ENCODE measurements around the gene S100A7. TPM values are rescaled to one million over a fixed set of nuclear protein-coding genes. Genes with fewer than 3 reads are reported as not detected.

Gene S100A7
- total and polyA plus RNA-seq, 2 of the 8 experiments (the other 6 are each of a cell fraction or from before 2014, with no cell fraction given) = not detected

GRCh38 chr1:153420306-153420705, 40.1 kb downstream of the S100A7 start (continued):
- TF ChIP-seq CHD7 (IDR thresholded peaks at IDR 0.05; ENCODE audit: insufficient replicate concordance, low read length) = no peak
- no peak for TF ChIP-seq EZH2 (IDR thresholded peaks at IDR 0.05; ENCODE audit: low read depth, low read length, severe bottlenecking)
- no peak for TF ChIP-seq RNF2 (IDR thresholded peaks at IDR 0.05; ENCODE audit: borderline replicate concordance, low read depth, low read length, missing control alignments, poor library complexity, severe bottlenecking)
- no peak for TF ChIP-seq SP1 (IDR thresholded peaks at IDR 0.05; ENCODE audit: low read depth, low read length)
- TF ChIP-seq CREB1 (IDR thresholded peaks at IDR 0.05) = no peak
- TF ChIP-seq HDAC6 (IDR thresholded peaks at IDR 0.05; ENCODE audit: low read depth, low read length) = no peak
- no peak for TF ChIP-seq USF2 (IDR thresholded peaks at IDR 0.05; ENCODE audit: low read length)
- TF ChIP-seq HDAC2 (IDR thresholded peaks at IDR 0.05; ENCODE audit: borderline replicate concordance in 1 of 2, low read depth in 2 of 2, low read length in 2 of 2) = no peak
- TF ChIP-seq ASH2L (IDR thresholded peaks at IDR 0.05; ENCODE audit: low read length) = no peak

Measured in H1 (cell line).